GM18517 (cell line): ENCODE data around the gene EYS.

Experiments
- ATAC-seq: cut with Tn5 transposase; IDR thresholded peaks from one replicate; pipeline ENCODE4 v1.9.1; 2021; ENCODE audit warnings: mild to moderate bottlenecking, moderate library complexity; ENCODE audit not compliant: unreplicated experiment

The EYS gene

GRCh38 chr6:64750910-64751309 is 956.1 kb downstream of the EYS start:
- ATAC-seq = no peak

GRCh38 chr6:64737418-64737817 is 969.6 kb downstream of the EYS start:
- ATAC-seq = no peak

- ATAC-seq = no peak
Observed at GRCh38 chr6:64736421-64736950, 970.5 kb downstream of the EYS start.

GRCh38 chr6:64733433-64733832 is 973.6 kb downstream of the EYS start:
- no peak for ATAC-seq

- no peak for ATAC-seq
Observed at GRCh38 chr6:64732888-64733287, 974.1 kb downstream of the EYS start.

- ATAC-seq = no peak
Observed at GRCh38 chr6:64729522-64729921, 977.5 kb downstream of the EYS start.

- no peak for ATAC-seq
Observed at GRCh38 chr6:64727075-64727474, 980.0 kb downstream of the EYS start.

- ATAC-seq = no peak
Observed at GRCh38 chr6:64724091-64724490, 982.9 kb downstream of the EYS start.

GRCh38 chr6:64723327-64724058 is 983.5 kb downstream of the EYS start:
- ATAC-seq = no peak

GRCh38 chr6:64721865-64722264 is 985.2 kb downstream of the EYS start:
- ATAC-seq = no peak

GRCh38 chr6:64717281-64717680 is 989.7 kb downstream of the EYS start:
- no peak for ATAC-seq

GRCh38 chr6:64715624-64716023 is 991.4 kb downstream of the EYS start:
- no peak for ATAC-seq

GRCh38 chr6:64714073-64714472 is 993.0 kb downstream of the EYS start:
- no peak for ATAC-seq

- ATAC-seq = no peak
Observed at GRCh38 chr6:64713175-64713574, 993.9 kb downstream of the EYS start.

GRCh38 chr6:64712606-64713005 is 994.4 kb downstream of the EYS start:
- ATAC-seq = no peak

- no peak for ATAC-seq
Observed at GRCh38 chr6:64703922-64704321, 1003.1 kb downstream of the EYS start.

GRCh38 chr6:64696053-64696452 is 1011.0 kb downstream of the EYS start:
- ATAC-seq = no peak

- no peak for ATAC-seq
Observed at GRCh38 chr6:64694356-64694755, 1012.7 kb downstream of the EYS start.

- no peak for ATAC-seq
Observed at GRCh38 chr6:64691064-64691463, 1016.0 kb downstream of the EYS start.

GRCh38 chr6:64685401-64685800 is 1021.6 kb downstream of the EYS start:
- no peak for ATAC-seq

- no peak for ATAC-seq
Observed at GRCh38 chr6:64683682-64684081, 1023.3 kb downstream of the EYS start.

GRCh38 chr6:64681416-64682160 is 1025.4 kb downstream of the EYS start:
- no peak for ATAC-seq
